PC-9 (cell line): ENCODE data around the gene APOC4. TPM values are rescaled to one million over a fixed set of nuclear protein-coding genes. Genes with fewer than 3 reads are reported as not detected.

Experiments used
- BruUV-seq: library from RNA; stranded (reverse); fragments of 400-500 nt; replicated peaks from 2 replicates; lab custom pipeline; 2021; lab: Mats Ljungman, UMichigan
- CTCF ChIA-PET: fragments of 300-600 bp; sonication (Branson Sonifier 250); formaldehyde crosslinking; loops from one replicate; lab custom pipeline; 2022; ENCODE audit warnings: antibody characterized with exemption; lab: Charles Lee
- POLR2A ChIA-PET: fragments of 300-600 bp; sonication (Branson Sonifier 250); formaldehyde crosslinking; loops from one replicate; lab custom pipeline; 2022; ENCODE audit warnings: antibody characterized with exemption; ENCODE audit not compliant: unreplicated experiment; lab: Charles Lee
- DNase-seq, 2 experiments: peaks; one replicate each; pipeline versions ENCODE4 v3.0.0 to v3.0.0-alpha.2; 2015 to 2022; ENCODE audit warnings: mixed read lengths in 1 of 2
- H2AFZ ChIP-seq: fragments of 200-600 bp; sonication (generic); 2 replicates; pipeline ENCODE4 v1.8.1; 2017; ENCODE audit warnings: antibody characterized with exemption
- H3F3A ChIP-seq: fragments of 200-600 bp; sonication (generic); 2 replicates; pipeline ENCODE4 v1.8.1; 2017; ENCODE audit warnings: antibody characterized with exemption, mild to moderate bottlenecking, low read depth; ENCODE audit not compliant: insufficient read depth
- H3K27ac ChIP-seq: fragments of 200-600 bp; sonication (generic); 2 replicates; pipeline ENCODE4 v1.6.1; 2016; ENCODE audit warnings: mixed run types
- H3K27me3 ChIP-seq: fragments of 200-600 bp; sonication (generic); 2 replicates; pipeline ENCODE4 v1.6.1; 2016; ENCODE audit warnings: low read depth, mixed run types; ENCODE audit not compliant: insufficient read depth
- H3K36me3 ChIP-seq: fragments of 200-600 bp; sonication (generic); 2 replicates; pipeline ENCODE4 v1.6.1; 2016; ENCODE audit warnings: low read depth, mixed run types
- H3K4me1 ChIP-seq: fragments of 200-600 bp; sonication (generic); replicated peaks from 2 replicates; pipeline ENCODE4 v1.6.1; 2016; ENCODE audit warnings: mixed run types; ENCODE audit not compliant: insufficient read depth
- H3K4me2 ChIP-seq: fragments of 200-600 bp; sonication (generic); 2 replicates; pipeline ENCODE4 v1.6.1; 2017; ENCODE audit warnings: mixed run types
- H3K4me3 ChIP-seq: fragments of 200-600 bp; sonication (generic); 2 replicates; pipeline ENCODE4 v1.6.1; 2016; ENCODE audit warnings: mixed run types
- H3K79me2 ChIP-seq: fragments of 200-600 bp; sonication (generic); 2 replicates; pipeline ENCODE4 v1.6.1; 2017; ENCODE audit warnings: low read depth, mixed run types
- H3K9me2 ChIP-seq: fragments of 200-600 bp; sonication (generic); 2 replicates; pipeline ENCODE4 v1.8.1; 2017; ENCODE audit warnings: mild to moderate bottlenecking; ENCODE audit not compliant: insufficient read depth
- H3K9me3 ChIP-seq: fragments of 200-600 bp; sonication (generic); 2 replicates; pipeline ENCODE4 v1.8.1; 2016; ENCODE audit warnings: low read depth; ENCODE audit not compliant: insufficient read depth
- H4K20me1 ChIP-seq: fragments of 200-600 bp; sonication (generic); 2 replicates; pipeline ENCODE4 v1.8.1; 2017; ENCODE audit not compliant: insufficient read depth
- EZH2 ChIP-seq: fragments of 200-600 bp; sonication (generic); IDR thresholded peaks from 2 replicates; pipeline ENCODE4 v1.8.0; 2017; ENCODE audit warnings: antibody characterized with exemption, low read depth
- intact Hi-C: fragments of 100-400 bp; cut with micrococcal nuclease; formaldehyde crosslinking; loops from one replicate; pipeline ENCODE4 v1.10.0; 2022; ENCODE audit not compliant: unreplicated experiment
- total RNA-seq: library from RNA; stranded (reverse); gene quantifications from 2 replicates; pipeline ENCODE4 v1.2.3, GENCODE V29; 2021
- TF ChIP-seq, protein P1 (sequence below): fragments of 200-600 bp; sonication (generic); conservative IDR thresholded peaks from 2 replicates; pipeline ENCODE4 v1.6.1; 2017; ENCODE audit warnings: mixed run types, antibody characterized with exemption, mild to moderate bottlenecking, moderate library complexity

Gene APOC4
- total RNA-seq, 1 experiment from 2014 or later, result not detected

- DNase-seq, result no peak
- Histone ChIP-seq H3K79me2 (0 out of 2 replicates have a peak, but pooled peaks cover 2% of the 10 kb centered on the region), H3F3A (no peaks in the 10 kb centered on the region), H3K4me1 (no peaks in the 10 kb centered on the region), H3K9me2 (no peaks in the 10 kb centered on the region), H3K27ac (no peak overlapping the region), H3K36me3 (peaks cover 35% of the 10 kb centered on the region), H3K4me2 (no peak overlapping the region), H4K20me1 (peaks cover 10% of the 10 kb centered on the region), H2AFZ (no peak overlapping the region), H3K27me3 (no peaks in the 10 kb centered on the region), H3K9me3 (no peaks in the 10 kb centered on the region), H3K4me3 (no peak overlapping the region)
- no peak for TF ChIP-seq EZH2
- TF ChIP-seq, protein P1, sequence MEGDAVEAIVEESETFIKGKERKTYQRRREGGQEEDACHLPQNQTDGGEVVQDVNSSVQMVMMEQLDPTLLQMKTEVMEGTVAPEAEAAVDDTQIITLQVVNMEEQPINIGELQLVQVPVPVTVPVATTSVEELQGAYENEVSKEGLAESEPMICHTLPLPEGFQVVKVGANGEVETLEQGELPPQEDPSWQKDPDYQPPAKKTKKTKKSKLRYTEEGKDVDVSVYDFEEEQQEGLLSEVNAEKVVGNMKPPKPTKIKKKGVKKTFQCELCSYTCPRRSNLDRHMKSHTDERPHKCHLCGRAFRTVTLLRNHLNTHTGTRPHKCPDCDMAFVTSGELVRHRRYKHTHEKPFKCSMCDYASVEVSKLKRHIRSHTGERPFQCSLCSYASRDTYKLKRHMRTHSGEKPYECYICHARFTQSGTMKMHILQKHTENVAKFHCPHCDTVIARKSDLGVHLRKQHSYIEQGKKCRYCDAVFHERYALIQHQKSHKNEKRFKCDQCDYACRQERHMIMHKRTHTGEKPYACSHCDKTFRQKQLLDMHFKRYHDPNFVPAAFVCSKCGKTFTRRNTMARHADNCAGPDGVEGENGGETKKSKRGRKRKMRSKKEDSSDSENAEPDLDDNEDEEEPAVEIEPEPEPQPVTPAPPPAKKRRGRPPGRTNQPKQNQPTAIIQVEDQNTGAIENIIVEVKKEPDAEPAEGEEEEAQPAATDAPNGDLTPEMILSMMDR, result no peak
- intact Hi-C loops, result no loop called here
- ChIA-PET CTCF (interaction anchor here (0.7 kb wide), 1 partner anchor 37 kb away, joined by 4 read pairs; no protein-coding TSS in a partner anchor), POLR2A (no interaction called here)
- no TSS peak for BruUV-seq
Observed at GRCh38 chr19:44972802-44973201, 30.8 kb downstream of the APOC4 start.

GRCh38 chr19:44973982-44974735 lies 32.1 kb downstream of the APOC4 start:
- Histone ChIP-seq H3K9me2 (no peaks in the 10 kb centered on the region), H3K36me3 (peaks cover 31% of the 10 kb centered on the region), H3K4me1 (no peaks in the 10 kb centered on the region), H3K27ac (no peak overlapping the region), H3K4me3 (no peak overlapping the region), H3F3A (peaks cover 11% of the 10 kb centered on the region; the same call in 1 of the 2 replicates), H2AFZ (no peak overlapping the region), H3K79me2 (no peaks in the 10 kb centered on the region), H3K27me3 (no peaks in the 10 kb centered on the region), H4K20me1 (peaks cover 10% of the 10 kb centered on the region), H3K4me2 (no peak overlapping the region), H3K9me3 (no peaks in the 10 kb centered on the region)
- ChIA-PET POLR2A (no interaction called here), CTCF (interaction anchor here (0.6 kb wide), 1 partner anchor 296 kb away, joined by 7 read pairs; no protein-coding TSS in a partner anchor)
- TF ChIP-seq, protein P1, result no peak
- TF ChIP-seq EZH2, result no peak
- BruUV-seq, result no TSS peak
- intact Hi-C loops, result no loop called here
- no peak for DNase-seq

DNA sequence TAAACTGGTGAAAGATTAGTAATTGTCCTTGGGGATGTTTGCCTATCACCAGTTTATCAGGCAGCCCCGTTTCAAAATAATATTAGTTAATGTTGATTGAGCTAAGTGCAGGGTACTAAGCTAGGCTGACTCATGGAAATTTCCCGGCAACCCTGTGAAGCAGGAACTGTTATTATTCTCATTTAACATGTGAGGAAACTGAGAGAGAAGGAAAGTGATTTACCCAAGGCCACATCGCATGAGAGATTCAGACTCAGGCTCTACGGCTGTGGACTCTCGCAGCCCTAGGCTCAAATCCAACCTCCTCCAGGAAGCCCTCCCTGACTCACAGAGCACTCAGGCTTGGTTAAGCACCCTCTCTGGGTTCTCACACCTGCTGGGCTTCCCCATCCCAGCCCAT lies 32.8 kb downstream of the APOC4 start:
- no peak overlapping the region for H3K27ac ChIP-seq
- ChIA-PET POLR2A (no interaction called here), CTCF (no interaction called here)
- no peaks in the 10 kb centered on the region for H3K9me3 ChIP-seq
- no peak for DNase-seq
- H3K36me3 ChIP-seq, result peaks cover 36% of the 10 kb centered on the region
- no peaks in the 10 kb centered on the region for H3K27me3 ChIP-seq
- BruUV-seq, result no TSS peak
- H3K79me2 ChIP-seq, result no peaks in the 10 kb centered on the region
- H2AFZ ChIP-seq, result no peak overlapping the region
- intact Hi-C loops, result no loop called here
- H3K4me3 ChIP-seq, result no peak overlapping the region
- no peaks in the 10 kb centered on the region for H3K4me1 ChIP-seq
- no peaks in the 10 kb centered on the region for H3K9me2 ChIP-seq
- TF ChIP-seq EZH2, result no peak
- TF ChIP-seq, protein P1, result no peak
- no peak overlapping the region for H3K4me2 ChIP-seq
- peaks cover 15% of the 10 kb centered on the region; the same call in 1 of the 2 replicates for H3F3A ChIP-seq
- H4K20me1 ChIP-seq, result peaks cover 10% of the 10 kb centered on the region
